ENCODE measurements around the gene ZNF101.

ZNF101 gene

DNA sequence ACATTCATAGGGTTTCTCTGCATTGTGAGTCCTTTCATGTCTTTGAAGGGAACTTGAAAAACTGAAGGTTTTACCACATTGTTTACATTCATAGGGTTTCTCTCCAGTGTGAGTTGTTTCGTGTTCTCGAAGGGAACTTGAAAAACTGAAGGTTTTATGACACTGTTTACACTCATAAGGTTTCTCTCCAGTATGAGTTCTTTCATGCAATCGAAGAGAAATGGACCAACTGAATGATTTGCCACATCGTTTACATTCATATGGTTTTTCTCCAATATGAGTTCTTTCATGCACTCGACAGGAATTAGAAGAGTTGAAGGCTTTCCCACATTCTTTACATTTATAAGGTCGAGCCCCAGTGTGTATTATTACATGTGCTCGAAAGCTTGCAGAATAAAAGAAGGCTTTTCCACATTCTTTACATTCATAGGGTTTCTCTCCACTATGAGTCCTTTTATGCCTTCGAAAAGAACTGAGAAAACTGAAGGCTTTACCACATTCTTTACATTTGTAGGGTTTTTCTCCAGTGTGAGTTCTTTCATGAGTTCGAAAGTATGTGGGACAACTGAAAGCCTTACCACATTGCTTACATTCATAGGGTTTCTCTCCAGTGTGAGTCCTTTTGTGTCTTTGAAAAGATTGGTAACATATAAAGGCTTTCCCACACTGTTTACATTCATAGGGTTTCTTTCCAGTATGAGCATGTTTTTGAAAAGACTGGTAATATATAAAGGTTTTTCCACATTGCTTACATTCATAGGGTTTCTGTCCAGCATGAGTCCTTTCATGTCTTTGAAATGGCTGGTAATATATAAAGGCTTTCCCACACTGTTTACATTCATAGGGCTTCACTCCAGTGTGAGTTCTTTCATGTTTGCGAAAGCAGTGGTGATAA, 43.5 kb downstream of the ZNF101 start:
- Histone ChIP-seq H3K4me1 (ENCODE audit: control insufficient read depth, insufficient read depth, low read length) (no peaks in the 10 kb centered on the region), H3K27me3 (ENCODE audit: control insufficient read depth, insufficient read depth, low read length) (no peaks in the 10 kb centered on the region), H3K27ac (ENCODE audit: low read depth, low read length) (no peak overlapping the region), H3K4me3 (ENCODE audit: low read length) (no peak overlapping the region), H3K9ac (ENCODE audit: low read length) (no peak overlapping the region), H3K36me3 (ENCODE audit: control insufficient read depth, insufficient read depth, low read length) (peaks cover 33% of the 10 kb centered on the region)

DNA sequence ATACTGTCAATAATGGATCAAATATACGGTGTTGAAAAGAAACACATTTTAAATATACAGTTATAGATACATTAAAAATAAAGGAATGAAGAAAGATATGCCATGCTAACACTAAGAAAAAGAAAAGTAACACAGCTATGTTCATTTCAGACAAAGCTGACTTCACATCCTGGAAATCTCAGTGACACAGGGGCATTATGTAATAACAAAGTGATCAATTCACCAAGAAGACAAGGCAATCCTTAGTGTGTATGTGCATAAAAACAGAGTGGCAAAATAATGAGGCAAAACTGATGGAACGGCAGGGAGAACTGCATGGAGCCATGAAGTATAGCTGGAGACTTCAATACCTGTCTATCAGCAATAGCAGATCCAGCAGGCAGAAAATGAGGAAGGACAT, 51.2 kb downstream of the ZNF101 start:
- no peaks in the 10 kb centered on the region for H3K4me1 ChIP-seq (ENCODE audit: control insufficient read depth, insufficient read depth, low read length)
- no peak overlapping the region for H3K27ac ChIP-seq (ENCODE audit: low read depth, low read length)
- H3K27me3 ChIP-seq (ENCODE audit: control insufficient read depth, insufficient read depth, low read length), result no peaks in the 10 kb centered on the region
- H3K9ac ChIP-seq (ENCODE audit: low read length), result no peak overlapping the region
- peaks cover 3% of the 10 kb centered on the region for H3K36me3 ChIP-seq (ENCODE audit: control insufficient read depth, insufficient read depth, low read length)
- H3K4me3 ChIP-seq (ENCODE audit: low read length), result no peak overlapping the region

DNA sequence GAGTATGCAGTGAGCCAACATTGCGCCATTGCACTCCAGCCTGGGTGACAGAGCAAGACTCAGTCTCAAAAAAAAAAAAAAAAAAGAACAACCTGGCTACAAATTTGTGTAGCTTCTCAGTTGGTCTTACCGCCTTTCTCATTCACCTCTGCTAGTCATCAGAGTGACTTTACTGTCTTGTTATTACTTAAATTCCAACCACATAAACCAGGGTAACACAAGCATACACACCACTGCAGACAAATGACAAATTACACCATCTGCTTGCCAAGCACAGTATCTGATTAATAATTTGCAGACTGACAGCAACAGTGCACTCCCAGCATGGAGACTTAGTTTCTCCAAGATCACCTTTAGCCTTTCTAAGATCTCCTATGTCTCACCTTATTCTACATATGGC, 53.3 kb downstream of the ZNF101 start:
- no peak overlapping the region for H3K9ac ChIP-seq (ENCODE audit: low read length)
- no peaks in the 10 kb centered on the region for H3K4me1 ChIP-seq (ENCODE audit: control insufficient read depth, insufficient read depth, low read length)
- H3K36me3 ChIP-seq (ENCODE audit: control insufficient read depth, insufficient read depth, low read length), result peaks cover 2% of the 10 kb centered on the region
- no peak overlapping the region for H3K27ac ChIP-seq (ENCODE audit: low read depth, low read length)
- H3K4me3 ChIP-seq (ENCODE audit: low read length), result no peak overlapping the region
- H3K27me3 ChIP-seq (ENCODE audit: control insufficient read depth, insufficient read depth, low read length), result no peaks in the 10 kb centered on the region

DNA sequence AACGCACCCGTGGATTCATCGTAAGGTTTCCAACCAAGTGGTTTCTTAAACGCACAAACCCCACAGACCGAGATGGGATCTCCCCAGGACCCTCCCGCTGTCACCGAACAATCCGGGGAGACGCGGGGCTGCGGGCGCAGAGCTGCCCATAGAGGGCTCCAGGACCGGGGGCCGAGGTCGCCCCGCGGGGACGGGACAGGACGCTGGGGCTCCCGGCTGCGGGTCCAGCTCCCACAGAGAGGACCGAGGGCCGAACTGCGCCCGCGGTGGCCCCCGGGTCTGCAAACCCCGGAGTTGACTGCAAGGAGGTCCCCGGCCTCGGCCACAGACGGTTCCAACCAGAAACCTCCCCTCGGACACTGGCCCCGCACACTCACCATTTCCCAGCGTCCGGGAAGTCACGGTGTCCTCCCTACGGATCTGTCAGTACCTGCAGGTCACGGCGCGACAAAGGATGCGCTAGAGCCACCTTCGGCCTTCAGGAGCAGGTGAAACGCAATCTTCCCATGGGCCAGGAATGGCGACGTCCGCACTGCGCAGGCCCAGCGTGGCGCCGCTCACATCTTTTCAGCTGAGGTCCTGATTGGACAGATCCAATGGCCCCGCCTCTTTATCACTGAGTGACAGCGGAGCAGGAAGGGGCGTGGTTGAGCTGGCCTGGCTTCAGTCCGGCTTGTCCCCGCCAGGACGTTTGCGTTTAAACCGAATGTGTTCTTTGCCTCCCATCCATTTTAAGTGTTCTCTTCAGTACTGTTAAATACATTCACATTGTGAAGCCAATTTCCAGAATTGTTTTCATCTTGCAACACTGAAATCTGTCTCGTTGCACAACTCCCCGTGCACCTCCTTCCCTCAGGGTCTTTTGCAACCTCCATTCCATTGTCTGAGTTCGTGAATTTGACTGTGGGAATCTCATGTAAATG, 64.2 kb downstream of the ZNF101 start, which contains the start of gene ZNF14:
Gene ZNF14 (minus strand): TSS at position 534 of the 923 bp plus-strand sequence. CDS start 154 bp downstream, at position 380.
- Histone ChIP-seq H3K4me3 (ENCODE audit: low read length) (peak within 1 kb of the TSS; percentile 89), H3K27ac (ENCODE audit: low read depth, low read length) (peak within 1 kb of the TSS; percentile 74), H3K4me1 (ENCODE audit: control insufficient read depth, insufficient read depth, low read length) (peaks cover 2% of the 10 kb centered on the region), H3K9ac (ENCODE audit: low read length) (peak within 1 kb of the TSS; percentile 74), H3K27me3 (ENCODE audit: control insufficient read depth, insufficient read depth, low read length) (no peaks in the 10 kb centered on the region), H3K36me3 (ENCODE audit: control insufficient read depth, insufficient read depth, low read length) (no peaks in the 10 kb centered on the region)
